H1 (cell line): ENCODE measurements around the gene FAM171A1. TPM values are rescaled to one million over a fixed set of nuclear protein-coding genes. Genes with fewer than 3 reads are reported as not detected.

ENCODE experiments used
- CTCF ChIA-PET: fragments of 300-600 bp; sonication (Branson Sonifier 250); formaldehyde crosslinking; loops from one replicate; lab custom pipeline; 2021; ENCODE audit not compliant: partially characterized antibody; lab: Charles Lee
- POLR2A ChIA-PET: fragments of 300-600 bp; sonication (Branson Sonifier 250); formaldehyde crosslinking; loops from one replicate; lab custom pipeline; 2021; ENCODE audit warnings: inconsistent platforms; ENCODE audit not compliant: partially characterized antibody; lab: Charles Lee
- DNase-seq, 2 experiments: peaks; one replicate each; pipeline versions ENCODE4 v3.0.0 to v3.0.0-alpha.2; 2010 to 2022; ENCODE audit warnings: low spot score in 2 of 2, low read depth in 1 of 2, mixed read lengths in 1 of 2
- FAIRE-seq: peaks from 2 replicates; lab custom pipeline; 2011; peaks lifted over from hg19 to GRCh38; lab: Jason Lieb, UNC
- H2AFZ ChIP-seq: 2 replicates; pipeline ENCODE4 v1.8.1; 2012; ENCODE audit warnings: low read length, inconsistent platforms
- H2AK5ac ChIP-seq: 2 replicates; pipeline ENCODE4 v1.6.1; 2013; ENCODE audit warnings: low read depth, low read length
- H2BK120ac ChIP-seq: replicated peaks from 2 replicates; pipeline ENCODE3; 2013; ENCODE audit warnings: low read depth, low read length, inconsistent platforms
- H2BK12ac ChIP-seq: 2 replicates; pipeline ENCODE4 v1.6.1; 2013; ENCODE audit warnings: low read depth, low read length
- H2BK15ac ChIP-seq: 2 replicates; pipeline ENCODE4 v1.6.1; 2013; ENCODE audit warnings: low read length
- H2BK20ac ChIP-seq: 2 replicates; pipeline ENCODE4 v1.6.1; 2013; ENCODE audit warnings: low read length
- H2BK5ac ChIP-seq: 2 replicates; pipeline ENCODE4 v1.6.1; 2013; ENCODE audit warnings: low read depth, low read length
- H3K14ac ChIP-seq: 2 replicates; pipeline ENCODE4 v1.6.1; 2013; ENCODE audit warnings: inconsistent platforms; ENCODE audit not compliant: insufficient read length
- H3K18ac ChIP-seq: 2 replicates; pipeline ENCODE4 v1.6.1; 2013; ENCODE audit warnings: low read length; ENCODE audit errors: extremely low read depth
- H3K23ac ChIP-seq: 2 replicates; pipeline ENCODE4 v1.6.1; 2013; ENCODE audit warnings: inconsistent platforms; ENCODE audit not compliant: insufficient read length
- H3K23me2 ChIP-seq: 2 replicates; pipeline ENCODE4 v1.6.1; 2013; ENCODE audit warnings: low read depth, low read length
- H3K27ac ChIP-seq: 2 replicates; pipeline ENCODE4 v1.6.1; 2011; ENCODE audit warnings: low read depth, low read length, inconsistent platforms
- H3K27me3 ChIP-seq, 4 experiments: replicated peaks in 1 of 4; 1 replicate in 1 of 4; 2 replicates in 3 of 4; pipeline versions ENCODE4 v1.6.1 to v1.8.1; 2011 to 2013; ENCODE audit warnings: low read length in 3 of 4, mild to moderate bottlenecking in 3 of 4, inconsistent platforms in 2 of 4, mixed read lengths in 2 of 4, moderate library complexity in 1 of 4; ENCODE audit not compliant: control insufficient read depth in 3 of 4, insufficient read depth in 3 of 4; ENCODE audit errors: extremely low read depth in 1 of 4
- H3K36me3 ChIP-seq, 4 experiments: 2 replicates each; pipeline versions ENCODE4 v1.6.1 to v1.8.1; 2011 to 2013; ENCODE audit warnings: mild to moderate bottlenecking in 4 of 4, low read length in 3 of 4, moderate library complexity in 2 of 4, control low read depth in 1 of 4, inconsistent platforms in 1 of 4; ENCODE audit not compliant: insufficient read depth in 4 of 4, control insufficient read depth in 2 of 4
- H3K4ac ChIP-seq: replicated peaks from 2 replicates; pipeline ENCODE3; 2013; ENCODE audit warnings: low read length, low read depth, mixed read lengths, inconsistent platforms; ENCODE audit not compliant: insufficient read length
- H3K4me1 ChIP-seq, 4 experiments: replicated peaks in 1 of 4; 1 replicate in 1 of 4; 2 replicates in 3 of 4; pipeline versions ENCODE4 v1.6.1 to v1.8.1; 2011 to 2013; ENCODE audit warnings: low read length in 3 of 4, inconsistent platforms in 2 of 4, mixed read lengths in 1 of 4; ENCODE audit not compliant: insufficient read depth in 4 of 4, control insufficient read depth in 3 of 4
- H3K4me2 ChIP-seq, 2 experiments: 2 replicates each; pipeline versions ENCODE4 v1.6.1 to v1.8.1; 2011 to 2013; ENCODE audit warnings: low read depth in 2 of 2, low read length in 2 of 2, control low read depth in 1 of 2, inconsistent platforms in 1 of 2, mild to moderate bottlenecking in 1 of 2; ENCODE audit not compliant: insufficient read depth in 1 of 2
- H3K4me3 ChIP-seq, 4 experiments: fragments of 200-600, 300-600 bp in 1 of 4; sonication (generic), shearing (Covaris generic), sonication (Bioruptor Twin) in 1 of 4; 2 replicates each; pipeline versions ENCODE4 v1.5.1 to v1.8.1; 2011 to 2016; ENCODE audit warnings: low read length in 4 of 4, low read depth in 3 of 4, control low read depth in 2 of 4, inconsistent platforms in 2 of 4, mild to moderate bottlenecking in 2 of 4, mixed read lengths in 1 of 4, moderate library complexity in 1 of 4; ENCODE audit not compliant: insufficient read depth in 2 of 4; ENCODE audit errors: extremely low read depth in 1 of 4
- H3K56ac ChIP-seq: replicated peaks from 2 replicates; pipeline ENCODE3; 2013; ENCODE audit warnings: low read depth, mild to moderate bottlenecking, mixed read lengths, low read length, inconsistent platforms; ENCODE audit not compliant: insufficient read length
- H3K79me1 ChIP-seq: 2 replicates; pipeline ENCODE4 v1.6.1; 2013; ENCODE audit warnings: low read depth, low read length, control low read depth
- H3K79me2 ChIP-seq, 2 experiments: 2 replicates each; pipeline versions ENCODE4 v1.6.1 to v1.8.1; 2012 to 2013; ENCODE audit warnings: low read length in 2 of 2, mild to moderate bottlenecking in 2 of 2, inconsistent platforms in 1 of 2; ENCODE audit not compliant: insufficient read depth in 2 of 2, control insufficient read depth in 1 of 2
- H3K9ac ChIP-seq, 4 experiments: replicated peaks in 1 of 4; 1 replicate in 1 of 4; 2 replicates in 3 of 4; pipeline versions ENCODE4 v1.6.1 to v1.8.1; 2011 to 2013; ENCODE audit warnings: low read depth in 3 of 4, low read length in 3 of 4, control low read depth in 2 of 4, mild to moderate bottlenecking in 2 of 4, moderate library complexity in 2 of 4, inconsistent platforms in 1 of 4; ENCODE audit errors: extremely low read depth in 1 of 4
- H3K9me3 ChIP-seq, 2 experiments: 2 replicates each; pipeline versions ENCODE4 v1.6.1 to v1.8.1; 2012 to 2013; ENCODE audit warnings: mild to moderate bottlenecking in 2 of 2, moderate library complexity in 2 of 2, control low read depth in 1 of 2, inconsistent platforms in 1 of 2, low read depth in 1 of 2, low read length in 1 of 2, mixed read lengths in 1 of 2; ENCODE audit not compliant: insufficient read depth in 2 of 2
- H4K20me1 ChIP-seq, 2 experiments: replicated peaks in 1 of 2; 2 replicates each; pipeline versions ENCODE3 to v1.8.1; 2011 to 2013; ENCODE audit warnings: inconsistent platforms in 2 of 2, low read length in 2 of 2, mild to moderate bottlenecking in 1 of 2; ENCODE audit not compliant: insufficient read depth in 2 of 2, control insufficient read depth in 1 of 2
- H4K5ac ChIP-seq: 2 replicates; pipeline ENCODE4 v1.6.1; 2013; ENCODE audit warnings: low read length, low read depth, mixed read lengths, inconsistent platforms; ENCODE audit not compliant: insufficient read length
- H4K8ac ChIP-seq: 2 replicates; pipeline ENCODE4 v1.8.0; 2013; ENCODE audit warnings: mild to moderate bottlenecking, moderate library complexity, low read length, inconsistent platforms; ENCODE audit not compliant: insufficient read depth; ENCODE audit errors: extremely low read depth
- H4K91ac ChIP-seq: replicated peaks from 2 replicates; pipeline ENCODE3; 2013; ENCODE audit warnings: low read length, mixed read lengths, inconsistent platforms; ENCODE audit not compliant: insufficient read length
- BCL11A ChIP-seq, 2 experiments: IDR thresholded peaks; one replicate each; pipeline ENCODE4 v1.6.1; 2011; ENCODE audit warnings: low read depth in 2 of 2, low read length in 2 of 2, mild to moderate bottlenecking in 2 of 2
- CBX5 ChIP-seq: fragments of 300-800, 300-1000 bp; sonication (generic); IDR thresholded peaks from 2 replicates; pipeline ENCODE4 v1.7.1; 2016; ENCODE audit warnings: antibody characterized with exemption, low read length, low read depth
- CEBPB ChIP-seq: IDR thresholded peaks from 2 replicates; pipeline ENCODE4 v1.6.1; 2012; ENCODE audit warnings: low read depth, low read length
- EP300 ChIP-seq, 2 experiments: IDR thresholded peaks; 1 replicate in 1 of 2; 2 replicates in 1 of 2; pipeline ENCODE4 v1.6.1; 2011 to 2012; ENCODE audit warnings: low read depth in 2 of 2, low read length in 2 of 2, mild to moderate bottlenecking in 2 of 2, borderline replicate concordance in 1 of 2, inconsistent platforms in 1 of 2, moderate library complexity in 1 of 2
- NRF1 ChIP-seq: IDR thresholded peaks from 2 replicates; pipeline ENCODE4 v1.6.1; 2011; ENCODE audit warnings: mild to moderate bottlenecking, low read depth, low read length, improper control_type of control experiment
- POU5F1 ChIP-seq: IDR thresholded peaks from 2 replicates; pipeline ENCODE4 v1.6.1; 2011; ENCODE audit warnings: low read depth, mild to moderate bottlenecking, low read length, moderate library complexity
- RBBP5 ChIP-seq: IDR thresholded peaks from 2 replicates; pipeline ENCODE4 v1.7.1; 2012; ENCODE audit warnings: low read depth, mild to moderate bottlenecking, inconsistent platforms, low read length, moderate library complexity, borderline replicate concordance
- SRF ChIP-seq: IDR thresholded peaks from 2 replicates; pipeline ENCODE4 v1.6.1; 2011; ENCODE audit warnings: mild to moderate bottlenecking, low read depth, low read length, moderate library complexity
- TCF12 ChIP-seq: IDR thresholded peaks from 2 replicates; pipeline ENCODE4 v1.6.1; 2011; ENCODE audit warnings: low read depth, mild to moderate bottlenecking, low read length
- USF2 ChIP-seq: IDR thresholded peaks from 2 replicates; pipeline ENCODE4 v1.6.1; 2011; ENCODE audit warnings: low read length, improper control_type of control experiment
- ZNF274 ChIP-seq: IDR thresholded peaks from 2 replicates; pipeline ENCODE4 v1.7.0; 2012; ENCODE audit warnings: low read length, borderline replicate concordance; ENCODE audit errors: extremely low read depth
- WGBS, 2 experiments: shearing (Covaris generic) in 1 of 2; methylation state at CpG; one replicate each; pipeline versions ENCODE4 v1.1.6 to v1.1.7; 2013 to 2015; ENCODE audit warnings: low lambda C conversion rate in 2 of 2, mixed read lengths in 2 of 2, inconsistent platforms in 1 of 2, low coverage in 1 of 2, missing lambda C conversion rate in 1 of 2; ENCODE audit not compliant: insufficient replicate concordance in 2 of 2, insufficient coverage in 1 of 2, insufficient read length in 1 of 2; ENCODE audit errors: extremely low coverage in 1 of 2, missing lambda C conversion rate in 1 of 2; 5-methylcytosine and 5-hydroxymethylcytosine counted together
- polyA plus RNA-seq, 7 experiments: library from polyadenylated mRNA; depleted of rRNA in 3 of 7; stranded (reverse) in 5 of 7; unstranded in 2 of 7; fragments of >200 nt in 5 of 7; fragments of 200-250 nt in 2 of 7; gene quantifications; 1 replicate in 5 of 7; 2 replicates in 1 of 7; 4 replicates in 1 of 7; pipeline versions ENCODE4 v1.2.1 to v1.2.3, GENCODE V29; 2011 to 2013; ENCODE audit warnings: missing spikeins in 2 of 7, mixed read lengths in 2 of 7
- total RNA-seq: library from RNA; stranded (reverse); fragmentation: NEBNext Ultra II Directional; extraction: Animal tissue kit (Norgen Biotek cat#: 25700); gene quantifications from 2 replicates; pipeline ENCODE4 v1.2.1, GENCODE V29; 2021

FAM171A1 gene
- total and polyA plus RNA-seq, 2 of the 8 experiments (the other 6 are each of a cell fraction or from before 2014, with no cell fraction given), result 26.6 to 42.1 TPM

GRCh38 chr10:15335508-15335907 is 35.6 kb downstream of the FAM171A1 start:
- POLR2A ChIA-PET, result no interaction called here
- H2AK5ac ChIP-seq, result no peak overlapping the region
- no peak overlapping the region for H2BK5ac ChIP-seq
- no peak for TF ChIP-seq POU5F1
- TF ChIP-seq BCL11A (IDR thresholded peaks at IDR 0.05; ENCODE audit: low read depth in 2 of 2, low read length in 2 of 2), result no peak
- TF ChIP-seq CEBPB, result no peak
- no peak for TF ChIP-seq CBX5
- TF ChIP-seq SRF, result no peak
- TF ChIP-seq RBBP5, result no peak
- no peak for TF ChIP-seq USF2
- TF ChIP-seq NRF1, result no peak
- TF ChIP-seq ZNF274, result no peak
- no peak for TF ChIP-seq TCF12
- no peak for TF ChIP-seq EP300 (IDR thresholded peaks at IDR 0.05; ENCODE audit: borderline replicate concordance in 1 of 2, low read depth in 2 of 2, low read length in 2 of 2)

More at GRCh38 chr10:15335508-15335907, 35.6 kb downstream of the FAM171A1 start:
- peaks cover 0 to 7% of the 10 kb centered on the region in 2 experiments; a peak in 1 of 4 replicates for H3K79me2 ChIP-seq
- no peak overlapping the region for H3K23ac ChIP-seq
- H3K79me1 ChIP-seq, result peaks cover 4% of the 10 kb centered on the region; the same call in 1 of the 2 replicates
- no peak overlapping the region for H3K14ac ChIP-seq
- no peaks in the 10 kb centered on the region for H3K23me2 ChIP-seq
- no peaks in the 10 kb centered on the region for H4K20me1 ChIP-seq
- no peak overlapping the region for H3K4me2 ChIP-seq
- H2BK120ac ChIP-seq, result no peak overlapping the region
- no peak overlapping the region for H3K9ac ChIP-seq
- FAIRE-seq, result no peak
- H4K91ac ChIP-seq, result no peak overlapping the region
- DNase-seq, result no peak
- no peaks in the 10 kb centered on the region for H3K9me3 ChIP-seq
- H2BK20ac ChIP-seq, result no peak overlapping the region
- no peak overlapping the region for H2BK12ac ChIP-seq
- H3K56ac ChIP-seq, result no peak overlapping the region
- H3K27ac ChIP-seq, result no peak overlapping the region
- peaks cover 0 to 3% (median 0%) of the 10 kb centered on the region in 4 experiments; a peak in 1 of 7 replicates for H3K4me1 ChIP-seq
- H3K4ac ChIP-seq, result no peak overlapping the region
- 86% methylated on average over 2 of the region's 2 CpGs; no CpG with 5 or more reads in 1 of the 2 experiments for WGBS, 2 experiments
- H3K36me3 ChIP-seq, result no peaks in the 10 kb centered on the region
- H2BK15ac ChIP-seq, result no peak overlapping the region
- no peak overlapping the region for H4K5ac ChIP-seq
- CTCF ChIA-PET, result interaction anchor here (1.4 kb wide), 1 partner anchor 23 kb away, joined by 4 read pairs; no protein-coding TSS in a partner anchor
- H3K18ac ChIP-seq, result no peak overlapping the region
- no peaks in the 10 kb centered on the region for H3K27me3 ChIP-seq
- no peak overlapping the region for H2AFZ ChIP-seq
- no peak overlapping the region for H4K8ac ChIP-seq
- H3K4me3 ChIP-seq, result no peak overlapping the region
